Central memory CD4-positive, alpha-beta T cell (primary cell): ENCODE data around the gene LZTFL1.

ENCODE experiments used
- DNase-seq: peaks from one replicate; pipeline ENCODE4 v3.0.0; 2022

Gene LZTFL1

GRCh38 chr3:45782381-45782780, 59.5 kb downstream of the LZTFL1 start:
- DNase-seq, result no peak

- DNase-seq, result no peak
Measured at GRCh38 chr3:45781841-45782240, 60.1 kb downstream of the LZTFL1 start.

DNA sequence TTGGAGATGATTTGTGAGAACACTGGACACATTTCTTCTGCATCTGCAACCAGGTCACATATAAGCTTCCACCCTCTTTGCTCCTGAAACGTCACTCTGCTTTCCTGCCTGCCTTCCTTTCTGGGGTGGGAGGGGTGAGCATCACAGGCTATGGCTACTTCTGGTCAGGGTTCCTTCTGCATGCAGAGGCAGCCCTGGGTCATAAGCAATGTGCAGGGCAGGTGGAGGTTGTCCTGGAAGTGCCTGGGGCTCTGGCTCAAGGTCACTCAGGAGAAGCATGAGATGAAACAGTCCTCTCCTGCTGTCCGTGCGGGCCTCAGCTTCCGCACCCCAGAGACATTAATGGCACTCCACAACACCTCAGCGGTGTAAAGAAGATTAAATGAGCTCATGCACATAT, 60.6 kb downstream of the LZTFL1 start:
- no peak for DNase-seq

DNA sequence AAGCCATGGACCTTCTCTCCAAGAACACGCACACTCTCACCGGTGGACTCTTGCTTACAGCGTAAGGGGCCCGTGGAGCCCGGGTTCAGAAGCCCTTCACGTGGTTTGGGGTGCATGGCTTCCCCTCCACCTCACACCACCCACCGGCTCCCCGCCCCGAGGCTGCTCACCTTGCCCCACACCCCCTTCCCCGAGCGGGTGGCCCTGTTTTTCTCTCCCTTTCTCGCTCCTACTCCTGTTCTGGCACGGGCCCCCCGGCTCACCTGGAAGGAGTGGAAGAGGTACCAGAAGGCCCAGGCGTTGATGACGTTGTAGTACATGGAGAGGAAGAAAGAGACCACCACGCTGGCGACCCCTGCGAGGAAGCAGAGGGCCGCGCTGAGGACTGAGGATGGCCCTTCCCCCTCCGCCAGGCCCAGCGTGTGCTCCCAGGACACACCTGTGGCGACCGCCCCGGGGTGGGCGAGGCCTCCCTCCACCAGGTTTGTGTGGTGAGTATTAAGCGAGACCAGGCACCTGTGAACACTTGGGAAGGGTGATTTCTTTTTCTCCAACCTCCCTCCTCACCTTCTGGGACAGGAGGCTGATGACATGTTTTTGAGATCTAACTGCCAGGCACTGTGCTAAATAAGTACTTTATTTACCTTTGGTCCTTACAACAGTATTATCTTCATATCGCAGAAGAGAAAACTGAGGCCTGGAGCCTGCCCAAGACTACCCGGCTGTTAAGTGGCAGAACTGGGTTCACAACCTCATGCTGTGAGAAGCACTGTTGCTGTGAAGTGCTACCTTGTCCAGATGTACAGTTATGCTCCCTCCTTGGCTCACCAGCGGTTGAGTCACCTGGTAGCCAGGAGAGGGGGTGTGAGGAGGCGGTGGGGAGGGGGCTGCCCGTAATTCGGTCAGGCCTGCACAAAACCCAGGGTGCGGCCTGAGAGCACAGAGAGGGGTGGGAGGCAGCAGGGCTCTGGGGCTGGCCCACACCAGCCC, 61.9 kb downstream of the LZTFL1 start:
- DNase-seq, result no peak

GRCh38 chr3:45778761-45779201, 63.1 kb downstream of the LZTFL1 start:
- DNase-seq, result no peak

DNA sequence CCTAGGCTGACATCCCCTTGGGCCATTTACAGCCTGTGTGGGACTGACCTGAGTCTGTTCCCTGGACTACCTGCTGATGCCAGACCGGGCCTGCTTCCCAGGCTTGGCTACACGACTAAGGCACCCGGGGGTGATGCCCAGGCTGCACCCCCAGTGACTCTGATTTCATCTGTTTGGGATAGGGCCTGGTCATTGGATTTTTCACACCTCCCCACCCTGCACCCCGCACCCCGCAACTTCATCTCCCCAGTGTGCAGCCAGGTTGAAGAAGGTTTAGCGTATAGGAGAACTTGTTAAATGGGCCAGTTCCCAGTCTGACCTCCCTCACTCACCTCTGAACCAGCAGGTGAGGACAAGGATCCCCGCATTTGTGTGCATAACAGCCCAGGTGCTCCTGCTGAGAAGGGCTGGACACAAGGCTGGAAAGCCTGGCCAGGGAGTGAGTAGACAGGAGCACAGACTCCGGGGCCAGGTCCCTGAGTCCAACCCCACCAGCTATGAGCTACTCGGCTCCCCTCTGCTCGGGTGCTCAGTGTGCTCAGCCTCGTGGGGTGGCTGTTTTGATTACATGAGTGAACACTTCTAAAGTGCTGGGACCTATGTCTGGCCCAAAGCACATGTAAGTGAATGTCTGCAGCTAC, 64.1 kb downstream of the LZTFL1 start:
- DNase-seq, result no peak

GRCh38 chr3:45777111-45777745, 64.7 kb downstream of the LZTFL1 start:
- DNase-seq, result no peak

DNA sequence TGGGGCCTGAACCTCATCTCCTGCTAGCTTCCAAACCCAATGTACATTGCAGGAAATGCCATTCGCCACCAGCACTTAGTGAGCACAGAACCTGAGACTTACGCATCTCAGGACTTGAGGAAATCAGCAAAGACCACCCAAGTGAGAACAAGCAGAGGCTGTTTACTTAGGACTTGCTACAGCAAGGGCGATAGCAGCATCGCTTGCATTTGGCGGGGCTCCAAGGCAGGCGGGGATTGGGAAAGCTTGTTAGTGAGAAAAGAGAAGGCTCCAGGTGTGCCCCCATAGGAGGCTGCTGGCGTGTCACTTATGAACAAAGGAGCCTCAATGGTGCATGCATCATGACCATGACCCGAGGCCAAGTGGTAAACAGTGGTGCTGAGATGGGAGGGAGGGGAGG, 65.3 kb downstream of the LZTFL1 start:
- DNase-seq, result no peak

- DNase-seq, result no peak
Measured at GRCh38 chr3:45776301-45776595, 65.7 kb downstream of the LZTFL1 start.

DNA sequence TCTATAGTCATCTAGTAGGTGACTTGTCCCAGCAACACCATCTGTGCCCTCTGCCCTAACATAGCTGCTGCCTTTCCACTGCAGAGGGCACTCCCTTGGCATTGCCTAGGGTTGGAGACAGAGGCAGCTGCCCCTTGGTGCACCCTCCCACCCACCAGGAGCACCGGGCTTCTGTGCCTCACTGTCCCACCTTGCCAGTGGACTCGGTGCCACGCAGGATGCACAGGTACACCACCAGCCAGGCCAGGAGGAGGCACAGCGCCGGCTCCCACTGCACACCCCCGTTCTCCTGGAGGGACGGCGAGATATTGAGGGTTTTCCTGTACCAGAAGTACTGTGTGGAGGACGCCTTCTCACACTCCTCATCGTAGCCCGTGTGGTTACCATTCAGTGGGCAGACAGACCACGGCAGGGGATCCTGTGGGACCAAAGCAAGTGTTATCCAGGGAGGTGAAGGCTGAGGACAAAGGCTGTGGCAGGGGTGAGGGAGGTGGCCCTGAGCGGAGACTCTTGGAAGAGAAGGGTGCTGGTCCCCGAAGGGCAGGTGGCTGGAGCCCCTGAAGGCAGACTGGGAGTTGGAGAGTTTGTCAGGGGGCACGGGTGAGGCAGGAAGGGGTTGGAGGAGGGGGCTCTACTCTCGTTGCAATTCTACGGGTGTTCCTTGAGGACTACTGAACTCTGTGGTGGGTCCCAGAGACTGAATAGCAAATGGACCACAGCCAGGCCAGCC, 66.2 kb downstream of the LZTFL1 start:
- DNase-seq, result no peak

- no peak for DNase-seq
Measured at GRCh38 chr3:45774581-45775521, 67.1 kb downstream of the LZTFL1 start.

GRCh38 chr3:45773714-45774449, 68.0 kb downstream of the LZTFL1 start:
- no peak for DNase-seq
